ENCODE results near the gene CEBPZ.

Gene CEBPZ

GRCh38 chr2:37180640-37181039, 50.8 kb downstream of the CEBPZ start:
- no peak for DNase-seq (ENCODE audit: low read depth)
- no peak for TF ChIP-seq CTCF (conservative IDR thresholded peaks at IDR 0.05; ENCODE audit: control insufficient read depth, insufficient read depth, low read depth, low read length)
- H3K4me3 ChIP-seq (ENCODE audit: control insufficient read depth, low read depth, low read length): no peak overlapping the region

- no peak for TF ChIP-seq CTCF (conservative IDR thresholded peaks at IDR 0.05; ENCODE audit: control insufficient read depth, insufficient read depth, low read depth, low read length)
- peak; percentile 6 for DNase-seq (ENCODE audit: low read depth)
These were observed 51.3 kb downstream of the CEBPZ start for GRCh38 chr2:37180006-37180639.

GRCh38 chr2:37173741-37174140, 57.7 kb downstream of the CEBPZ start:
- no peak for TF ChIP-seq CTCF (conservative IDR thresholded peaks at IDR 0.05; ENCODE audit: control insufficient read depth, insufficient read depth, low read depth, low read length)
- H3K4me3 ChIP-seq (ENCODE audit: control insufficient read depth, low read depth, low read length): no peak overlapping the region
- DNase-seq (ENCODE audit: low read depth): no peak

More at GRCh38 chr2:37180006-37180639, 51.3 kb downstream of the CEBPZ start:
- no peak overlapping the region for H3K4me3 ChIP-seq (ENCODE audit: control insufficient read depth, low read depth, low read length)

- TF ChIP-seq CTCF (conservative IDR thresholded peaks at IDR 0.05; ENCODE audit: control insufficient read depth, insufficient read depth, low read depth, low read length): no peak
These were observed 59.8 kb downstream of the CEBPZ start for GRCh38 chr2:37171624-37171950.

GRCh38 chr2:37168217-37168981, 63.0 kb downstream of the CEBPZ start:
- peak; percentile 77 for TF ChIP-seq CTCF (conservative IDR thresholded peaks at IDR 0.05; ENCODE audit: control insufficient read depth, insufficient read depth, low read depth, low read length)
- no peak overlapping the region for H3K4me3 ChIP-seq (ENCODE audit: control insufficient read depth, low read depth, low read length)
- peak; percentile 56 for DNase-seq (ENCODE audit: low read depth)

More at GRCh38 chr2:37171624-37171950, 59.8 kb downstream of the CEBPZ start:
- DNase-seq (ENCODE audit: low read depth): no peak
- H3K4me3 ChIP-seq (ENCODE audit: control insufficient read depth, low read depth, low read length): no peak overlapping the region

GRCh38 chr2:37167636-37168180, 63.7 kb downstream of the CEBPZ start:
- H3K4me3 ChIP-seq (ENCODE audit: control insufficient read depth, low read depth, low read length): no peak overlapping the region
- peak; percentile 18 for DNase-seq (ENCODE audit: low read depth)
- TF ChIP-seq CTCF (conservative IDR thresholded peaks at IDR 0.05; ENCODE audit: control insufficient read depth, insufficient read depth, low read depth, low read length): no peak
